GM12864 (cell line): Measurements from ENCODE around the gene FOXP2.
"Not testable (repeated sequence)": the region's sequence is repeated elsewhere in the genome, so short reads cannot be mapped to it uniquely, and the experiment has no call there.

Experiments
- DNase-seq: peaks from one replicate; pipeline ENCODE4 v3.0.0-alpha.2; 2011; ENCODE audit warnings: low read depth
- H3K4me3 ChIP-seq: 2 replicates; pipeline ENCODE4 v1.5.1; 2011; ENCODE audit warnings: mild to moderate bottlenecking, low read depth, low read length, control low read depth
- TF ChIP-seq, protein P1 (sequence below): IDR thresholded peaks from 2 replicates; pipeline ENCODE4 v1.5.1; 2011; ENCODE audit warnings: low read depth, mild to moderate bottlenecking, moderate library complexity, low read length, control low read depth, inconsistent platforms; ENCODE audit errors: missing control alignments

FOXP2 gene

DNA sequence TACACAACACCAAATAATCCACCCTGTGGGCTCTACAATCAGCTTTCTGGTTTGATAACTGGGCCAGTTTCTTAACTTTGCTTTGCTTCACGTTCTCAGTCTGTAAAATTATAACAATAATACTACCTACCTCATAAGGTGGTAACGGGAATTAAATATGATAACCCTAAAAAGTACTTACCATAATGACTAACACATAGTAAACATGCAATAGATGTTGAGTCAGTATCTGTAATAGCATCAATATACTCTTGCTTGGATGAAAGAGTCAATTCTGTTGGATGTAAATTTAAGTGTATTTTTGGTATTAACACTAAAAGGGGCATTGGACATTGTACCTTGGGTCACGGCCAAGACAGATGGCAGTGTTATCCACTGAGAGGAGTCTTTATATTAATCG lies 160.5 kb downstream of the FOXP2 start:
- DNase-seq = no peak
- TF ChIP-seq, protein P1, sequence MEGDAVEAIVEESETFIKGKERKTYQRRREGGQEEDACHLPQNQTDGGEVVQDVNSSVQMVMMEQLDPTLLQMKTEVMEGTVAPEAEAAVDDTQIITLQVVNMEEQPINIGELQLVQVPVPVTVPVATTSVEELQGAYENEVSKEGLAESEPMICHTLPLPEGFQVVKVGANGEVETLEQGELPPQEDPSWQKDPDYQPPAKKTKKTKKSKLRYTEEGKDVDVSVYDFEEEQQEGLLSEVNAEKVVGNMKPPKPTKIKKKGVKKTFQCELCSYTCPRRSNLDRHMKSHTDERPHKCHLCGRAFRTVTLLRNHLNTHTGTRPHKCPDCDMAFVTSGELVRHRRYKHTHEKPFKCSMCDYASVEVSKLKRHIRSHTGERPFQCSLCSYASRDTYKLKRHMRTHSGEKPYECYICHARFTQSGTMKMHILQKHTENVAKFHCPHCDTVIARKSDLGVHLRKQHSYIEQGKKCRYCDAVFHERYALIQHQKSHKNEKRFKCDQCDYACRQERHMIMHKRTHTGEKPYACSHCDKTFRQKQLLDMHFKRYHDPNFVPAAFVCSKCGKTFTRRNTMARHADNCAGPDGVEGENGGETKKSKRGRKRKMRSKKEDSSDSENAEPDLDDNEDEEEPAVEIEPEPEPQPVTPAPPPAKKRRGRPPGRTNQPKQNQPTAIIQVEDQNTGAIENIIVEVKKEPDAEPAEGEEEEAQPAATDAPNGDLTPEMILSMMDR = no peak
- no peak overlapping the region for H3K4me3 ChIP-seq

GRCh38 chr7:114580963-114581362 lies 166.3 kb downstream of the FOXP2 start:
- DNase-seq, H3K4me3 ChIP-seq: not testable (repeated sequence)

GRCh38 chr7:114588506-114588905 lies 173.9 kb downstream of the FOXP2 start:
- DNase-seq = no peak
- H3K4me3 ChIP-seq = no peak overlapping the region
- TF ChIP-seq, protein P1 = no peak

- DNase-seq = no peak
Observed at GRCh38 chr7:114589436-114589835, 174.8 kb downstream of the FOXP2 start.

GRCh38 chr7:114590298-114590697 lies 175.7 kb downstream of the FOXP2 start:
- no peak for DNase-seq
- H3K4me3 ChIP-seq = no peak overlapping the region
- TF ChIP-seq, protein P1 = no peak

More at GRCh38 chr7:114589436-114589835, 174.8 kb downstream of the FOXP2 start:
- no peak overlapping the region for H3K4me3 ChIP-seq
- TF ChIP-seq, protein P1 = no peak

DNA sequence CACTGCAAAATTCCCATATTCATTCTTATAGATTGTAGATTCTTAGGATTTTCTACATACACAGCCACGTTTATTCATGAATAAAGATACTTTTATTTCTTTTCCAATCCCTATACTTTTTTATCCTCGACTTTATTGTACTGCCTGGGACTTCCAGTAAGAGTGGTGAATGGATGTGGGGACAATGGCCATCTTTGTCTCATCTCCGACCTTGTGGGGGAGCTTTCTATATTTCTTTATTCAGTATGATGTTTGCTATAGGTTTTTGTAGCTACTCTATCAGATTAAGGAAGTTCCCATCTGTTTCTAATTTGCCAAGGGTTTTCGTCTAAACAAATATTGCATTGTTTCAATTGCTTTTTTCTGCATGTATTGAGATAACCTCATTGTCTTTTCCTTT lies 184.3 kb downstream of the FOXP2 start:
- TF ChIP-seq, protein P1 = no peak
- H3K4me3 ChIP-seq = no peak overlapping the region
- DNase-seq = no peak

DNA sequence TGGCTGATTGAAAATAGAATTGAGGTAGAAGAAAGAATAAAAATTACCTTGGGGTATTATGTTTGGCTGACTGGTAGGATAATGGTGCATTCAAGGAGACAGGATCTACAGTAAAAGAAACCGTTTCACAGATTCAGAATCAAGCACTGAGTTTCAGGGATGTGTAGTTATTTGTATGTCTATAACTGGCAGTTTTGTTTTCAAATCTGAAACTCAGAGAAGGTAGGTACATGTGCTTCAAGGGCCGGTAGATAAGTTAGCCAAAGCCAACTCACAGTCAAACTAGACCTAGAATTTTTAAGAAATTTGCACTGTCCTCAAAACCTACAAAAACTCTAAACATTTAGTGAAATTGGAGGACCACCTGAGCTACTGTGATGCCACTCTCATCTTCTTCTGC lies 191.5 kb downstream of the FOXP2 start:
- TF ChIP-seq, protein P1 = no peak
- DNase-seq = no peak
- no peak overlapping the region for H3K4me3 ChIP-seq

DNA sequence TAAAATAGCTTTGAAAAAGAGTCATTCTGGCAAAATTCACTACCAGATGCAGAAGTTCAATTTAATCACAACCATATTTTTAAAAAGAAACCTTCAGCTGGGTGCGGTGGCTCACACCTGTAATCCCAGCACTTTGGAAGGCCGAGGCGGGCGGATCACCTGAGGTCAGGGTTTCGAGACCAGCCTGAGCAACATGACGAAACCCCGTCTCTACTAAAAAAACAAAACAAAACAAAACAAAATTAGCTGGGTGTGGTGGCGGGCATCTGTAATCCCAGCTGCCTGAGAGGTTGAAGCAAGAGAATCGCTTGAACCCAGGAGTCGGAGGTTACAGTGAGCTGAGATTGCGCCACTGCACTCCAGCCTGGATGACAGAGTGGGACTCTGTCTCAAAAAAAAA lies 194.2 kb downstream of the FOXP2 start:
- not testable (repeated sequence) for DNase-seq, H3K4me3 ChIP-seq
